ENCODE results near the gene KRTCAP2. TPM values are rescaled to one million over a fixed set of nuclear protein-coding genes. Genes with fewer than 3 reads are reported as not detected.
A peak's percentile ranks its signal among the peaks of the same experiment; 100 is the strongest.
"Not testable (repeated sequence)": the region's sequence is repeated elsewhere in the genome, so short reads cannot be mapped to it uniquely, and the experiment has no call there.

KRTCAP2 gene
- total RNA-seq, 2 experiments from 2014 or later = 129 to 137 TPM

DNA sequence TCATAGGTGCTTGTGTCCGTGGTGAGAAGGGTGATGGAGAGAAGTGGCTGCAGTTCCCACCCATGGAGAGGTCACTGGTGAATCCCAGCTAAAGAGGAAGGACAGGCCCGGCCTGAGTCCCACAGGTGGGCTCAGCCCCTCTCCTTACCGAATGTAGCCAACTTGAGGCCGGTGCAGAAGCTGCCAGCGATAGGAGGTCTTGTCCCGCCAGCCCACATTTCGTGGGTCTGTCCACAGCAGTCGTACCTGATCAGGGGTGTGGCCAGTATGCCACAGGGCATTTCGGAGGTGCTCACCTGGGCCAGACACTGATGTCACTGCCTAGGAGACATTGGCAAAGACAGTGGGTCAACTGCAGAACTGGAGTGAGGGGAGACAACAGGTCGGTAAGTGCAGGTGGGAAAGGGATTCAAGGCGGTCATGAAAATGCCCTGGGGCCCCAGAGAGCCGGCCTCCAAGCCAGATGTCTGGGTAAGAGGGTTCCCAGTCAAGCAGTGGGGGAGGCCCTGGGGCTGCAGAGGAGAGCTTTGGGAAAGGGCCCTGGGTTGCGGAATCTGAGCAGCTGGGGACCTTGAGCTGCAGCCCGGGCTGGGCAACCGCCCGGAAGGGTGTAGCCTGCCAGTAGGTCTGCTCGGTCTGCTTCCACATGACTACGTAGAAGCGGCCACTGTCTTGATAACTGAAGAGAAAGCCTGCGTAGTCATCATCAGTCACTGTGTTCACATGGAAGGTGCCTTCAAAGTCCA, 24.0 kb upstream of the KRTCAP2 start:
- no peak overlapping the region for H3K4me3 Mint-ChIP-seq
- H3K27me3 Mint-ChIP-seq (ENCODE audit: low read depth) = no peaks in the 10 kb centered on the region

DNA sequence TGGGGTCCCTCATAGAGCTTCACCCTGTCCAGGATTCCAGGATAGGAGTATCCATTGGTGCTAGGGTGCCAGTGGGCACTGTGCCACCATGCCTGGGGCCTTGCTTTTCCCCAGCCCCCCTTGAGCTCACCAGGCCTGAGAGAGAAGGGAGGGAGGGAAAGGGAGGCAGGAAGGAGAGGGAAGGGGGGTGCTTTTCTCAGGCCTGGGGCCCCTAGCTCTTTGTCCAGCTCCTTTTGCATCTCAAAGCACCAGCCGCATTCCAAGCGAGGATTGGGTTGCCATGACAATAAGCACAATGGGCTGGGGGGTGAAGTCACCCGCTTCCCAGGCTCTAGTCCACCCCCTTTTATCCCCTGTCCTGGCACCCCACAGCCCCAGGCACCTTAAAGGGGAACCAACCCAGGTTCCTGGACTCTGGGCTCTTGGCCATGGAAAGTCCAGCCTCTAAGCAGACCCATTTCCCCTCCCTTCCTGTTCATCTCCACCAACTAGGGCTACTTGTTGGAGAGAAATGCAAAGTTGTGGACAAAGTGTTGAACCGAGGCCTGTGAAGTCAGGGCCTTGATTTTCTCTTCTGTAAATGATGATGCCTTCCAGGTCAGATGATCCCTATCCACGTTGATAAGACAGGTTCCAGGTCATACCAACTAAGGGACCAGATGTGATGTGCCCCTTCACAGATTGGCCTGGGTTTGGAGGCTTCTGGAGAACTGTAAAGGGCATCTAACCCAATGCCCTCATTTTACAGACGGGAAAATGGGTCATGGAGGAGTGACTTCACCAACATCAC, 23.2 kb upstream of the KRTCAP2 start:
- Mint-ChIP-seq H3K27me3 (ENCODE audit: low read depth) (no peaks in the 10 kb centered on the region), H3K36me3 (ENCODE audit: low read depth) (peaks cover 7% of the 10 kb centered on the region), H3K27ac (no peak overlapping the region), H3K4me3 (peak overlapping the region; percentile 76), H3K4me1 (ENCODE audit: low read depth) (peaks cover 27% of the 10 kb centered on the region), H3K9me3 (no peaks in the 10 kb centered on the region)
- CTCF ChIA-PET = interaction anchor here (0.7 to 1.4 kb wide), 4 partner anchors 11 to 48 kb away, joined by 3 to 7 read pairs (median 3); partner anchors contain the start of genes KRTCAP2 and THBS3
- DNase-seq = no peak
- intact Hi-C loops (cut with micrococcal nuclease) = no loop called here

More for the DNA sequence above, 24.0 kb upstream of the KRTCAP2 start:
- no peak for DNase-seq
- peaks cover 27% of the 10 kb centered on the region for H3K4me1 Mint-ChIP-seq (ENCODE audit: low read depth)
- intact Hi-C loops (cut with micrococcal nuclease) = no loop called here
- peaks cover 7% of the 10 kb centered on the region for H3K36me3 Mint-ChIP-seq (ENCODE audit: low read depth)
- no peaks in the 10 kb centered on the region for H3K9me3 Mint-ChIP-seq
- no peak overlapping the region for H3K27ac Mint-ChIP-seq
- CTCF ChIA-PET = interaction anchor here (1.4 kb wide), 1 partner anchor 10 kb away, joined by 7 read pairs; no protein-coding TSS in a partner anchor

DNA sequence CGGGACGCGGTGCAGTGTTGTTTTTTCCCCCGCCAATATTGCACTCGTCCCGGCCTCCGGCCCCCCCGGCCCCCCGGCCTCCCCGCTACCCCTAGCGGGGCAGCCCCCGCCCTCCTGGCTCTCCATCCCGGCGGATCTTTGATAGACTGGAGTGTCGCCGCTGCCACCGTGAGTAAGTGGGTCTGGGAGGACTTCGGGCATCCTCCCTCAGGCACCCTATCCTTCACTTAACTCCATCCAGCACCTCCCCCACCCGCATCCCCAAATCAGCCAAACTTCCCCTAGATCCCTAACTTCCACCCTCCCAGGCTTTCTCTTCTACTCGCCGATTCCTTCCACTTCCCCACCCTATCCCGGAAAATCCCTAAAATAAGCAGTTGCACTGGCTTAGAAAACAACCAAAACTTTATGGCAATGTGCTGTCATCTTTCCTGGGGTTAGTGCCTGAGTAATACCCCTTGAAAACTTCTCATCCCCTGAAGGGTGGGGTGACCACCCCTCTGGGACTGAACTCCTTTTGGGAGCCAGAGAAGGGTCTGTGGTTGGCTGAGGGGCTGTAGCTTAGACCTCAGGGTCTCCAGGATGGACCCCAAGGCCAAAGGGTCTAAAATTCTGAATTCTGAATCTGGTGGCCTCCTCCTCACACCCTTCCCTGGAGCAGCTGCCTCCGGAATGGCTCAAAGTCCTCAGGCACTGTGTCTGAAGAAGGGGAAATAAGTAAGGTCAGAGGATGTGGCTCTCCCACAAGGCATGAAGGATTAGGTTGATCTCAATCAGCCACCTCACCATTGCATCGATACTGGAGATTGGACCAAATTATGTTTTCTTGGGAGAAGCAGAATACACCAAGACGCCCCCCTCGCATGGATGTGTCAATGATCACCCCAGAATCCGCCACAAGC, 22.3 kb upstream of the KRTCAP2 start:
- Mint-ChIP-seq H3K27ac (no peak overlapping the region), H3K4me1 (ENCODE audit: low read depth) (peaks cover 27% of the 10 kb centered on the region), H3K9me3 (no peaks in the 10 kb centered on the region), H3K36me3 (ENCODE audit: low read depth) (peaks cover 7% of the 10 kb centered on the region), H3K27me3 (ENCODE audit: low read depth) (no peaks in the 10 kb centered on the region), H3K4me3 (peak overlapping the region; percentile 76)
- DNase-seq = no peak
- CTCF ChIA-PET = interaction anchor here (0.7 to 3.7 kb wide), 11 partner anchors 12 to 104 kb away, joined by 3 to 79 read pairs (median 10); partner anchors contain the start of genes KRTCAP2, MTX1 and THBS3
- intact Hi-C loops (cut with micrococcal nuclease) = loop anchor here (2.0 kb wide), 1 partner anchor 55 kb away; the partner anchor contains the start of gene DPM3

DNA sequence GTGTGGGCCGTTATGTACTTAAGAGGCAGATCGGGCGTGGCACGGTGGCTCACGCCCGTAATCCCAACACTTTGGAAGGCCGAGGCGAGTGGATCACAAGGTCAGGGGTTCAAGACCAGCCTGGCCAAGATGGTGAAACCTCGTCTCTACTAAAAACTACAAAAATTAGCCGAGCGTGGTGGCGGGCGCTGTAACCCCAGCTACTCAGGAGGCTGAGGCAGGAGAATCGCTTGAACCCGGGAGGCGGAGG, 20.8 kb upstream of the KRTCAP2 start:
- not testable (repeated sequence) for H3K27me3 Mint-ChIP-seq (ENCODE audit: low read depth); H3K9me3 Mint-ChIP-seq; DNase-seq; H3K36me3 Mint-ChIP-seq (ENCODE audit: low read depth)
- peaks cover 27% of the 10 kb centered on the region for H3K4me1 Mint-ChIP-seq (ENCODE audit: low read depth)
- peak overlapping the region; percentile 96 for H3K27ac Mint-ChIP-seq
- intact Hi-C loops (cut with micrococcal nuclease) = loop anchor here (1.0 to 5.0 kb wide), 10 partner anchors 13 to 222 kb away; partner anchors contain the start of genes CKS1B, DPM3, FDPS and KRTCAP2
- CTCF ChIA-PET = interaction anchor here (0.8 to 3.7 kb wide), 18 partner anchors 9 to 828 kb away, joined by 3 to 79 read pairs (median 4); partner anchors contain the start of genes KRTCAP2, MTX1 and THBS3
- H3K4me3 Mint-ChIP-seq = peak overlapping the region; percentile 93

DNA sequence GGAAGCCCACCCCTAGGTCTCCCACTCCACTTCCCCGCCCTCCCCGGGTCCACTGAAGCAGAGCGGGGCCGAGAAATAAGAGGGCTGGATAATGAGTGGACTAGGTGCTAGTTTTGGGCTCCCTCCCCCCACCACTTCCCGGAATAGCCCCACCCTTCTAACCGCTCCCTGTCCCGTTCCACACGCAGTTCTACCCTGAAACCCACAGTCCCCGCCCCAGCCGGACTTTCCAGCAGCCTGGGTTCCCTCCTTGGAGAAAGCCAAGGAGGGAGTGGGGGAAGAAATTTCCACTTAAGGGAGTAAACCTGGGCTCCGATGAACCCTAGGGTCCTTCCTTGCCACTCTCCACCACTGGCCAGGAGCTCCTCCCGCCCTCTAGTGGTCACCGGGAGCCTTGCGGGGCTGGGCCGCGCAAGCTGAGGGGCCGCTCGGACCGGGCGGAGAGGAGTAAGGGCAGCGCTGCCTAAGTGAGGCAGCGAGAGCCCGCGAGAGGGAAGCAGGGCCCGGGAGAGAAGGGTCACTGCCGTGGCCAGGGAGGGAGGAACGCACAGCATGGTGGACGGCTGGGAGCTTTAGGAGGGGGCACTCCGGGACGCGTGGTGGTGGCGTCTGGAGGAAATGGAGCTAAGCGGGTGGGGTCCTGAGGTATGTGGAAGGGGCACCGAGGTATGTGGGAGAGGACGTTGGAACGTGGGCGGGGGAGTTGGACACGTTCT, 20.3 kb upstream of the KRTCAP2 start:
- peak; percentile 86 for DNase-seq
- CTCF ChIA-PET = interaction anchor here (0.5 to 3.7 kb wide), 16 partner anchors 9 to 829 kb away, joined by 3 to 79 read pairs (median 6); partner anchors contain the start of genes KRTCAP2, MTX1 and THBS3
- peak overlapping the region; percentile 93 for H3K4me3 Mint-ChIP-seq
- H3K27ac Mint-ChIP-seq = peak overlapping the region; percentile 96
- no peaks in the 10 kb centered on the region for H3K9me3 Mint-ChIP-seq
- H3K4me1 Mint-ChIP-seq (ENCODE audit: low read depth) = peaks cover 27% of the 10 kb centered on the region
- intact Hi-C loops (cut with micrococcal nuclease) = loop anchor here (1.0 to 5.0 kb wide), 5 partner anchors 17 to 221 kb away; partner anchors contain the start of genes CKS1B, FDPS, RUSC1 and SHC1
- no peaks in the 10 kb centered on the region for H3K27me3 Mint-ChIP-seq (ENCODE audit: low read depth)
- H3K36me3 Mint-ChIP-seq (ENCODE audit: low read depth) = peaks cover 2% of the 10 kb centered on the region

DNA sequence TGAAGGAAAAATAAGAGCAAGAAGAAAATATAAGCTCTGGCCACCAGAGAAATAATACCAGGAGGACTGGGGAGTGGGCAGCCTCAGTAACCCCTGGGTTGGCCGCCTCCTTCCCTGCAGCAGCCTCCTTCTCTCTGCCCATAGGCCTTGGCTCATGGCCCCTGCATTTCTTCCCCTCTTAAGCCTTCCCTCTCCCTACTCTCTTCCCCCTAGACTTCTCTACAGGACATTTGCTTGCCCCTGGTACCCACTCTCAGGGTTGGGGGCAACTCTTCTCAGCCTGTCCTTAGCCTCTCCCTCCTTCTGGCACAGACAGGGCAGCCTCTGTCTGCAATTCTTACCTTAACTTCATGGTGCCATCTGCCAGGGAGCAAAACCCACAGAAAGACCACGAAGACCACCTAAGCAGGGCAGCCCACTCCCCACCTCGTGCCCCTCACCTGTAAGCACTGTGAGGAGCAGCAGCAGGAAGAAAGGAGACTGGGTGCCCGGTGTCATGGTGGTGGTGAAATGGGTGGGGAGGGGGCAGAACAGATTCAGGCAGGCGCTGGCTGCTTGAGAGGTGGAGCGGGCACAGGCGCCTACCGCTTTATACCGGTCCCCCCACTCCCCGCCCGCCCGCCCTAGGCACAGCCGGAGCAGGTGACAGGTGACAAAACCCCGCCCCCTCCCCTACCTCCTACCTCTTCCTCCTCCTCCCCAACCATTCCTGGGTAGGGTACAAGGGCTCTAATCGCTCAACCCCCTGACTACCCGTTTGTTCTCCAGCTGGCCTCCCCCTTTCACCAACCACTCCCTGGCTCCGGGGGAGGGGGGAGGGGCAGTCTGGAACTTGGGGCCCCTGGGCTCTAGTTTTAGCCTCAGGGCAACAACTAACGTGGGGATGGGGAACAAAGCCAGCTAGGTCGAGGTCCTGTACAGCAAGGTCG, 19.5 kb upstream of the KRTCAP2 start:
- Mint-ChIP-seq H3K4me3 (peak overlapping the region; percentile 93), H3K36me3 (ENCODE audit: low read depth) (peaks cover 2% of the 10 kb centered on the region), H3K9me3 (no peaks in the 10 kb centered on the region), H3K4me1 (ENCODE audit: low read depth) (peaks cover 29% of the 10 kb centered on the region), H3K27ac (peak overlapping the region; percentile 96), H3K27me3 (ENCODE audit: low read depth) (no peaks in the 10 kb centered on the region)
- peak; percentile 60 for DNase-seq
- CTCF ChIA-PET = interaction anchor here (0.6 to 3.7 kb wide), 11 partner anchors 8 to 160 kb away, joined by 3 to 79 read pairs (median 8); partner anchors contain the start of genes KRTCAP2, MTX1 and THBS3
- intact Hi-C loops (cut with micrococcal nuclease) = loop anchor here (1.0 to 5.0 kb wide), 5 partner anchors 16 to 220 kb away; partner anchors contain the start of genes CKS1B, FDPS, RUSC1 and SHC1

GRCh38 chr1:155191904-155192303, 18.8 kb upstream of the KRTCAP2 start:
- H3K36me3 Mint-ChIP-seq (ENCODE audit: low read depth) = peaks cover 2% of the 10 kb centered on the region
- CTCF ChIA-PET = interaction anchor here (1.3 to 3.7 kb wide), 3 partner anchors 16 to 19 kb away, joined by 3 to 79 read pairs (median 35); partner anchors contain the start of genes KRTCAP2, MTX1 and THBS3
- intact Hi-C loops (cut with micrococcal nuclease) = loop anchor here (5.0 kb wide), 4 partner anchors 115 to 220 kb away; partner anchors contain the start of genes CKS1B, FDPS, RUSC1 and SHC1
- H3K4me1 Mint-ChIP-seq (ENCODE audit: low read depth) = peaks cover 29% of the 10 kb centered on the region
- H3K9me3 Mint-ChIP-seq = no peaks in the 10 kb centered on the region
- no peaks in the 10 kb centered on the region for H3K27me3 Mint-ChIP-seq (ENCODE audit: low read depth)
- H3K27ac Mint-ChIP-seq = peak overlapping the region; percentile 36
- H3K4me3 Mint-ChIP-seq = no peak overlapping the region
- DNase-seq = no peak

DNA sequence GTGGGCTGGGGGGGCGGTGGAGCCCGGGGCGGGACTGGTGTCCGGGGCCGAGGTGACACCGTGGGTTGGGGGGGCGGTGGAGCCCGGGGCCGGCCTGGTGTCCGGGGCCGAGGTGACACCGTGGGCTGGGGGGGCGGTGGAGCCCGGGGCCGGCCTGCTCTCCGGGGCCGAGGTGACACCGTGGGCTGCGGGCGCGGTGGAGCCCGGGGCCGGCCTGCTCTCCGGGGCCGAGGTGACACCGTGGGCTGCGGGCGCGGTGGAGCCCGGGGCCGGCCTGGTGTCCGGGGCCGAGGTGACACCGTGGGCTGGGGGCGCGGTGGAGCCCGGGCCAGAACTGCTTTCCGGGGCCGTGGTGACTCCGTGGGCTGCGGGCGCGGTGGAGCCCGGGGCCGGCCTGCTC, 16.8 kb upstream of the KRTCAP2 start:
- CTCF ChIA-PET; H3K9me3 Mint-ChIP-seq; H3K4me3 Mint-ChIP-seq; DNase-seq; H3K27ac Mint-ChIP-seq; H3K36me3 Mint-ChIP-seq (ENCODE audit: low read depth); H3K27me3 Mint-ChIP-seq (ENCODE audit: low read depth): not testable (repeated sequence)
- H3K4me1 Mint-ChIP-seq (ENCODE audit: low read depth) = peaks cover 23% of the 10 kb centered on the region
- intact Hi-C loops (cut with micrococcal nuclease) = loop anchor here (5.0 kb wide), 4 partner anchors 117 to 218 kb away; partner anchors contain the start of genes CKS1B, FDPS, RUSC1 and SHC1

DNA sequence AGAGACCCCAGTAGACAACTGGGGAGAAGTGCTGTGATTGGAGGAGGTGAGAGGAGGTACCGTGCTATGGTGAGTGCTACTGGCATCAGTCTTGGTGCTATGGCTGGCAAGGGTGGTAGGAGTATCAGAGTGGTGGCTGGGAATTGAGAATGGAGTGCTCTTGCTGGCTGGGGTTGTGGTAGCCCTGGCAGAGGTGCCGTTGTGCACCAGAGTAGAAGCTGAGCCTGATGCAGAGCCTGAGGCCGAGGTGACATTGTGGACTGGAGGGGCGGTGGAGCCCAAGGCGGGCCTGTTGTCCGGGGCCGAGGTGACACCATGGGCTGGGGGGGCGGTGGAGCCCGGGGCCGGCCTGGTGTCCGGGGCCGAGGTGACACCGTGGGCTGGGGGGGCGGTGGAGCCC, 15.2 kb upstream of the KRTCAP2 start:
- intact Hi-C loops (cut with micrococcal nuclease) = no loop called here
- H3K36me3 Mint-ChIP-seq (ENCODE audit: low read depth) = peaks cover 5% of the 10 kb centered on the region
- no peaks in the 10 kb centered on the region for H3K27me3 Mint-ChIP-seq (ENCODE audit: low read depth)
- H3K4me1 Mint-ChIP-seq (ENCODE audit: low read depth) = peaks cover 11% of the 10 kb centered on the region
- DNase-seq = no peak
- peak overlapping the region; percentile 32 for H3K27ac Mint-ChIP-seq
- CTCF ChIA-PET = no interaction called here
- H3K4me3 Mint-ChIP-seq = no peak overlapping the region
- H3K9me3 Mint-ChIP-seq = no peaks in the 10 kb centered on the region

DNA sequence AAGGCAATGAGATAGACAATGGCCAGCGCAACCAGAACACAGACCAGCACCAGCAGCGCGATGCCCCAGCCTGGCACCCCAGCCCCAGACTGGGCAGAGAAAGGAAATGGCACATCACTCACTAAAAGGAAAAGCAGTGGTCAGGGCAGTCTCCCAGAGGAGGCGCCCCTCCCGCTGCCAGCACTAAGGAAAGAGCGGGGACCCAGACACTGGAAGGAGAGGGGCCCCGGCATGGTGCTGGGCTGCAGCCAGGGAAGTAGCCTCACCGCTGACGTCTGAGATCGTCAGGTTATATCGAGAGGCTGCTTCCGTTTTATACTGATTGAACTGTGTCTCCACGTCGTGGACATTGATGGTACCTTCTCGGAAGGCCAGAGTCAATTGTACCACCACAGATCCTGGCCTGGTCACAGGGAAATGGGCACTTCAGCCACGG, 14.4 kb upstream of the KRTCAP2 start:
- CTCF ChIA-PET = no interaction called here
- Mint-ChIP-seq H3K27me3 (ENCODE audit: low read depth) (no peaks in the 10 kb centered on the region), H3K36me3 (ENCODE audit: low read depth) (peaks cover 5% of the 10 kb centered on the region), H3K9me3 (no peaks in the 10 kb centered on the region), H3K27ac (no peak overlapping the region), H3K4me3 (no peak overlapping the region), H3K4me1 (ENCODE audit: low read depth) (peaks cover 5% of the 10 kb centered on the region)
- intact Hi-C loops (cut with micrococcal nuclease) = no loop called here
- DNase-seq = no peak

All from activated naive CD4-positive, alpha-beta T cell treated with anti-CD3 and anti-CD28 coated beads for 36 hours (primary cell).